GM23338 (cell line): ENCODE results near the gene CNPY4. TPM values are rescaled to one million over a fixed set of nuclear protein-coding genes. Genes with fewer than 3 reads are reported as not detected.

Source experiments
- ATAC-seq: fragments of 200-7000 bp; cut with Tn5 transposase; 3 replicates; pipeline ENCODE4 v1.9.1; 2020
- DNase-seq: peaks from one replicate; pipeline ENCODE4 v3.0.0-alpha.2; 2015; ENCODE audit warnings: low spot score
- H2AFZ ChIP-seq: fragments of 200-600 bp; sonication (generic); 2 replicates; pipeline ENCODE4 v1.8.0; 2016; ENCODE audit warnings: antibody characterized with exemption, mild to moderate bottlenecking, moderate library complexity
- H3F3A ChIP-seq: fragments of 200-600 bp; sonication (generic); replicated peaks from 2 replicates; pipeline ENCODE4 v1.8.0; 2017; ENCODE audit warnings: antibody characterized with exemption, mixed run types, low read depth
- H3K27ac ChIP-seq: fragments of 200-600 bp; sonication (generic); 2 replicates; pipeline ENCODE4 v1.6.1; 2016; ENCODE audit warnings: low read depth
- H3K27me3 ChIP-seq: fragments of 200-600 bp; sonication (generic); 2 replicates; pipeline ENCODE4 v1.8.0; 2016; ENCODE audit warnings: mild to moderate bottlenecking, mixed run types, moderate library complexity; ENCODE audit not compliant: insufficient read depth
- H3K36me3 ChIP-seq: fragments of 200-600 bp; sonication (generic); 2 replicates; pipeline ENCODE4 v1.8.0; 2016; ENCODE audit warnings: mild to moderate bottlenecking; ENCODE audit not compliant: insufficient read depth
- H3K4me1 ChIP-seq: fragments of 200-600 bp; sonication (generic); 2 replicates; pipeline ENCODE4 v1.8.0; 2016; ENCODE audit warnings: mild to moderate bottlenecking, moderate library complexity; ENCODE audit not compliant: insufficient read depth
- H3K4me2 ChIP-seq: fragments of 200-600 bp; sonication (generic); 2 replicates; pipeline ENCODE4 v1.7.1; 2017; ENCODE audit warnings: mixed run types
- H3K4me3 ChIP-seq: fragments of 200-600 bp; sonication (generic); 2 replicates; pipeline ENCODE4 v1.6.1; 2016; ENCODE audit warnings: mixed run types
- H3K79me2 ChIP-seq: fragments of 200-600 bp; sonication (generic); replicated peaks from 2 replicates; pipeline ENCODE4 v1.8.0; 2017; ENCODE audit warnings: mild to moderate bottlenecking; ENCODE audit not compliant: insufficient read depth
- H3K9me2 ChIP-seq: fragments of 200-600 bp; sonication (generic); 2 replicates; pipeline ENCODE4 v1.8.0; 2017; ENCODE audit not compliant: insufficient read depth
- H4K20me1 ChIP-seq: fragments of 200-600 bp; sonication (generic); replicated peaks from 2 replicates; pipeline ENCODE4 v1.8.0; 2017; ENCODE audit warnings: mild to moderate bottlenecking; ENCODE audit not compliant: insufficient read depth
- H3K27ac Mint-ChIP-seq: 2 replicates; pipeline ENCODE4 v1.8.0; 2020; ENCODE audit warnings: inconsistent platforms, mild to moderate bottlenecking, moderate library complexity, mixed read lengths
- H3K27me3 Mint-ChIP-seq: 3 replicates; pipeline ENCODE4 v1.8.0; 2022; ENCODE audit warnings: low read depth, mild to moderate bottlenecking, moderate library complexity, mixed read lengths, inconsistent platforms; ENCODE audit not compliant: insufficient read depth, poor library complexity
- H3K36me3 Mint-ChIP-seq: 3 replicates; pipeline ENCODE4 v1.8.0; 2021; ENCODE audit warnings: low read depth, mild to moderate bottlenecking, inconsistent platforms, moderate library complexity, mixed read lengths
- H3K4me1 Mint-ChIP-seq: 3 replicates; pipeline ENCODE4 v1.8.0; 2020; ENCODE audit warnings: mild to moderate bottlenecking, inconsistent platforms, mixed read lengths
- H3K4me3 Mint-ChIP-seq: 3 replicates; pipeline ENCODE4 v1.8.0; 2021; ENCODE audit warnings: moderate library complexity, mild to moderate bottlenecking, inconsistent platforms, mixed read lengths
- H3K9me3 Mint-ChIP-seq: 3 replicates; pipeline ENCODE4 v1.8.0; 2020; ENCODE audit warnings: moderate library complexity, mild to moderate bottlenecking, inconsistent platforms, mixed read lengths
- CREB1 ChIP-seq: fragments of 250-450 bp; sonication (Bioruptor Pico); IDR thresholded peaks from 2 replicates; pipeline ENCODE4 v1.5.0; 2020; ENCODE audit warnings: low read depth, mild to moderate bottlenecking, moderate library complexity
- EZH2 ChIP-seq: fragments of 200-600 bp; sonication (generic); IDR thresholded peaks from one replicate; pipeline ENCODE4 v1.8.0; 2017; ENCODE audit warnings: antibody characterized with exemption, mild to moderate bottlenecking, low read depth; ENCODE audit not compliant: unreplicated experiment
- EZH2phosphoT487 ChIP-seq: fragments of 200-600 bp; sonication (generic); IDR thresholded peaks from one replicate; pipeline ENCODE4 v1.8.1; 2018; ENCODE audit warnings: antibody characterized with exemption; ENCODE audit not compliant: unreplicated experiment
- JUNB ChIP-seq: IDR thresholded peaks from one replicate; pipeline ENCODE4 v1.6.1; 2016; ENCODE audit warnings: antibody characterized with exemption; ENCODE audit not compliant: unreplicated experiment
- NANOG ChIP-seq: IDR thresholded peaks from 2 replicates; pipeline ENCODE4 v1.6.1; 2016; ENCODE audit warnings: antibody characterized with exemption, borderline replicate concordance
- POLR2AphosphoS5 ChIP-seq: IDR thresholded peaks from 2 replicates; pipeline ENCODE4 v1.6.1; 2016; ENCODE audit warnings: antibody characterized with exemption, low read depth
- STAT1 ChIP-seq: IDR thresholded peaks from one replicate; pipeline ENCODE4 v1.6.1; 2016; ENCODE audit warnings: antibody characterized with exemption; ENCODE audit not compliant: unreplicated experiment
- ZNF114 ChIP-seq: fragments of 250-450 bp; sonication (Bioruptor Pico); IDR thresholded peaks from 2 replicates; pipeline ENCODE4 v1.5.0; 2020; ENCODE audit warnings: mild to moderate bottlenecking, moderate library complexity
- ZNF331 ChIP-seq: fragments of 250-450 bp; sonication (Bioruptor Pico); IDR thresholded peaks from 2 replicates; pipeline ENCODE4 v1.5.0; 2020; ENCODE audit warnings: low read depth, mild to moderate bottlenecking, moderate library complexity
- polyA plus RNA-seq: library from polyadenylated mRNA; unstranded; fragments of >200 nt; fragmentation: Nextera tagmentation; extraction: Ambion mirVana; gene quantifications from 2 replicates; pipeline ENCODE4 v1.2.1, GENCODE V29; 2016
- total RNA-seq: library from RNA; depleted of rRNA; stranded (reverse); fragments of >200 nt; shearing (Covaris generic); gene quantifications from 2 replicates; pipeline ENCODE4 v1.2.3, GENCODE V29; 2014
- TF ChIP-seq, protein P1 (sequence below): IDR thresholded peaks from one replicate; pipeline ENCODE4 v1.6.1; 2018; ENCODE audit warnings: antibody characterized with exemption; ENCODE audit not compliant: unreplicated experiment
- TF ChIP-seq, protein P2 (sequence below): IDR thresholded peaks from 2 replicates; pipeline ENCODE4 v1.6.1; 2016; ENCODE audit warnings: antibody characterized with exemption
- TF ChIP-seq, protein P3 (sequence below), 2 experiments: fragments of 200-600 bp in 1 of 2; sonication (generic) in 1 of 2; conservative IDR thresholded peaks; 2 replicates each; pipeline versions ENCODE4 v1.5.1 to v1.6.1; 2016 to 2017; ENCODE audit warnings: antibody characterized with exemption in 2 of 2, low read depth in 2 of 2, mild to moderate bottlenecking in 2 of 2, moderate library complexity in 1 of 2
- TF ChIP-seq, protein P4 (sequence below): fragments of 250-450 bp; sonication (Bioruptor Pico); IDR thresholded peaks from 2 replicates; pipeline ENCODE4 v1.5.0; 2020; ENCODE audit warnings: mild to moderate bottlenecking, moderate library complexity

Gene CNPY4
- total and polyA plus RNA-seq, 2 experiments from 2014 or later: 10.7 to 12.0 TPM

DNA sequence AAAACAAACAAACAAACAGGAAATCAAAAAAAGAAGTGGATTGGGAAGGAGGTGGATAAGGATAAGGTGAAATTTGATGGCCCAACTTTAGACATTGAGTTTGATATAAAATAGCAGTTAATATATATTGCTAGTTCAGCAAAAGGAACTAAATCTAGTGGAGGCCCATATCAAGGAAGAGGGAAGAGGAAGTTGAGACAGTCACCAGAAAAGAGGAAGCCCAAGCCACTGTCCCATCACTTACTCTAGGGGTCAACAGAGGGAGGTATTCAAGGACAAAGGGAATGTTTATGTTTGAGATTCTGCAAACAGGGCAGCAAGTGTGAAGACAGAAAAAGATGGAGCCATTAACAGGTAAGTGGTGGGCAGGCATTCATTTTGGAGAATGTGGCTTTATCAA is 33.0 kb downstream of the CNPY4 start:
- DNase-seq (no peak), ATAC-seq (no peak)
- H3K36me3 Mint-ChIP-seq: peaks cover 61% of the 10 kb centered on the region

More for the DNA sequence above, 33.0 kb downstream of the CNPY4 start:
- H4K20me1 ChIP-seq: peaks cover 11% of the 10 kb centered on the region
- H3K36me3 ChIP-seq: no peaks in the 10 kb centered on the region
- no peak for TF ChIP-seq JUNB
- no peak for TF ChIP-seq STAT1
- no peak for TF ChIP-seq EZH2
- no peak for TF ChIP-seq EZH2phosphoT487
- TF ChIP-seq, protein P1, sequence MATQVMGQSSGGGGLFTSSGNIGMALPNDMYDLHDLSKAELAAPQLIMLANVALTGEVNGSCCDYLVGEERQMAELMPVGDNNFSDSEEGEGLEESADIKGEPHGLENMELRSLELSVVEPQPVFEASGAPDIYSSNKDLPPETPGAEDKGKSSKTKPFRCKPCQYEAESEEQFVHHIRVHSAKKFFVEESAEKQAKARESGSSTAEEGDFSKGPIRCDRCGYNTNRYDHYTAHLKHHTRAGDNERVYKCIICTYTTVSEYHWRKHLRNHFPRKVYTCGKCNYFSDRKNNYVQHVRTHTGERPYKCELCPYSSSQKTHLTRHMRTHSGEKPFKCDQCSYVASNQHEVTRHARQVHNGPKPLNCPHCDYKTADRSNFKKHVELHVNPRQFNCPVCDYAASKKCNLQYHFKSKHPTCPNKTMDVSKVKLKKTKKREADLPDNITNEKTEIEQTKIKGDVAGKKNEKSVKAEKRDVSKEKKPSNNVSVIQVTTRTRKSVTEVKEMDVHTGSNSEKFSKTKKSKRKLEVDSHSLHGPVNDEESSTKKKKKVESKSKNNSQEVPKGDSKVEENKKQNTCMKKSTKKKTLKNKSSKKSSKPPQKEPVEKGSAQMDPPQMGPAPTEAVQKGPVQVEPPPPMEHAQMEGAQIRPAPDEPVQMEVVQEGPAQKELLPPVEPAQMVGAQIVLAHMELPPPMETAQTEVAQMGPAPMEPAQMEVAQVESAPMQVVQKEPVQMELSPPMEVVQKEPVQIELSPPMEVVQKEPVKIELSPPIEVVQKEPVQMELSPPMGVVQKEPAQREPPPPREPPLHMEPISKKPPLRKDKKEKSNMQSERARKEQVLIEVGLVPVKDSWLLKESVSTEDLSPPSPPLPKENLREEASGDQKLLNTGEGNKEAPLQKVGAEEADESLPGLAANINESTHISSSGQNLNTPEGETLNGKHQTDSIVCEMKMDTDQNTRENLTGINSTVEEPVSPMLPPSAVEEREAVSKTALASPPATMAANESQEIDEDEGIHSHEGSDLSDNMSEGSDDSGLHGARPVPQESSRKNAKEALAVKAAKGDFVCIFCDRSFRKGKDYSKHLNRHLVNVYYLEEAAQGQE: no peak
- no peak for TF ChIP-seq ZNF331 (CRISPR knock-in tag)
- TF ChIP-seq NANOG: no peak
- TF ChIP-seq, protein P2, sequence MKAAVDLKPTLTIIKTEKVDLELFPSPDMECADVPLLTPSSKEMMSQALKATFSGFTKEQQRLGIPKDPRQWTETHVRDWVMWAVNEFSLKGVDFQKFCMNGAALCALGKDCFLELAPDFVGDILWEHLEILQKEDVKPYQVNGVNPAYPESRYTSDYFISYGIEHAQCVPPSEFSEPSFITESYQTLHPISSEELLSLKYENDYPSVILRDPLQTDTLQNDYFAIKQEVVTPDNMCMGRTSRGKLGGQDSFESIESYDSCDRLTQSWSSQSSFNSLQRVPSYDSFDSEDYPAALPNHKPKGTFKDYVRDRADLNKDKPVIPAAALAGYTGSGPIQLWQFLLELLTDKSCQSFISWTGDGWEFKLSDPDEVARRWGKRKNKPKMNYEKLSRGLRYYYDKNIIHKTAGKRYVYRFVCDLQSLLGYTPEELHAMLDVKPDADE: no peak
- no peak for TF ChIP-seq CREB1 (CRISPR knock-in tag)
- TF ChIP-seq POLR2AphosphoS5: no peak
- TF ChIP-seq, protein P3, sequence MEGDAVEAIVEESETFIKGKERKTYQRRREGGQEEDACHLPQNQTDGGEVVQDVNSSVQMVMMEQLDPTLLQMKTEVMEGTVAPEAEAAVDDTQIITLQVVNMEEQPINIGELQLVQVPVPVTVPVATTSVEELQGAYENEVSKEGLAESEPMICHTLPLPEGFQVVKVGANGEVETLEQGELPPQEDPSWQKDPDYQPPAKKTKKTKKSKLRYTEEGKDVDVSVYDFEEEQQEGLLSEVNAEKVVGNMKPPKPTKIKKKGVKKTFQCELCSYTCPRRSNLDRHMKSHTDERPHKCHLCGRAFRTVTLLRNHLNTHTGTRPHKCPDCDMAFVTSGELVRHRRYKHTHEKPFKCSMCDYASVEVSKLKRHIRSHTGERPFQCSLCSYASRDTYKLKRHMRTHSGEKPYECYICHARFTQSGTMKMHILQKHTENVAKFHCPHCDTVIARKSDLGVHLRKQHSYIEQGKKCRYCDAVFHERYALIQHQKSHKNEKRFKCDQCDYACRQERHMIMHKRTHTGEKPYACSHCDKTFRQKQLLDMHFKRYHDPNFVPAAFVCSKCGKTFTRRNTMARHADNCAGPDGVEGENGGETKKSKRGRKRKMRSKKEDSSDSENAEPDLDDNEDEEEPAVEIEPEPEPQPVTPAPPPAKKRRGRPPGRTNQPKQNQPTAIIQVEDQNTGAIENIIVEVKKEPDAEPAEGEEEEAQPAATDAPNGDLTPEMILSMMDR (conservative IDR thresholded peaks at IDR 0.05; ENCODE audit: low read depth in 2 of 2): no peak
- TF ChIP-seq ZNF114 (CRISPR knock-in tag): no peak
- TF ChIP-seq, protein P4, sequence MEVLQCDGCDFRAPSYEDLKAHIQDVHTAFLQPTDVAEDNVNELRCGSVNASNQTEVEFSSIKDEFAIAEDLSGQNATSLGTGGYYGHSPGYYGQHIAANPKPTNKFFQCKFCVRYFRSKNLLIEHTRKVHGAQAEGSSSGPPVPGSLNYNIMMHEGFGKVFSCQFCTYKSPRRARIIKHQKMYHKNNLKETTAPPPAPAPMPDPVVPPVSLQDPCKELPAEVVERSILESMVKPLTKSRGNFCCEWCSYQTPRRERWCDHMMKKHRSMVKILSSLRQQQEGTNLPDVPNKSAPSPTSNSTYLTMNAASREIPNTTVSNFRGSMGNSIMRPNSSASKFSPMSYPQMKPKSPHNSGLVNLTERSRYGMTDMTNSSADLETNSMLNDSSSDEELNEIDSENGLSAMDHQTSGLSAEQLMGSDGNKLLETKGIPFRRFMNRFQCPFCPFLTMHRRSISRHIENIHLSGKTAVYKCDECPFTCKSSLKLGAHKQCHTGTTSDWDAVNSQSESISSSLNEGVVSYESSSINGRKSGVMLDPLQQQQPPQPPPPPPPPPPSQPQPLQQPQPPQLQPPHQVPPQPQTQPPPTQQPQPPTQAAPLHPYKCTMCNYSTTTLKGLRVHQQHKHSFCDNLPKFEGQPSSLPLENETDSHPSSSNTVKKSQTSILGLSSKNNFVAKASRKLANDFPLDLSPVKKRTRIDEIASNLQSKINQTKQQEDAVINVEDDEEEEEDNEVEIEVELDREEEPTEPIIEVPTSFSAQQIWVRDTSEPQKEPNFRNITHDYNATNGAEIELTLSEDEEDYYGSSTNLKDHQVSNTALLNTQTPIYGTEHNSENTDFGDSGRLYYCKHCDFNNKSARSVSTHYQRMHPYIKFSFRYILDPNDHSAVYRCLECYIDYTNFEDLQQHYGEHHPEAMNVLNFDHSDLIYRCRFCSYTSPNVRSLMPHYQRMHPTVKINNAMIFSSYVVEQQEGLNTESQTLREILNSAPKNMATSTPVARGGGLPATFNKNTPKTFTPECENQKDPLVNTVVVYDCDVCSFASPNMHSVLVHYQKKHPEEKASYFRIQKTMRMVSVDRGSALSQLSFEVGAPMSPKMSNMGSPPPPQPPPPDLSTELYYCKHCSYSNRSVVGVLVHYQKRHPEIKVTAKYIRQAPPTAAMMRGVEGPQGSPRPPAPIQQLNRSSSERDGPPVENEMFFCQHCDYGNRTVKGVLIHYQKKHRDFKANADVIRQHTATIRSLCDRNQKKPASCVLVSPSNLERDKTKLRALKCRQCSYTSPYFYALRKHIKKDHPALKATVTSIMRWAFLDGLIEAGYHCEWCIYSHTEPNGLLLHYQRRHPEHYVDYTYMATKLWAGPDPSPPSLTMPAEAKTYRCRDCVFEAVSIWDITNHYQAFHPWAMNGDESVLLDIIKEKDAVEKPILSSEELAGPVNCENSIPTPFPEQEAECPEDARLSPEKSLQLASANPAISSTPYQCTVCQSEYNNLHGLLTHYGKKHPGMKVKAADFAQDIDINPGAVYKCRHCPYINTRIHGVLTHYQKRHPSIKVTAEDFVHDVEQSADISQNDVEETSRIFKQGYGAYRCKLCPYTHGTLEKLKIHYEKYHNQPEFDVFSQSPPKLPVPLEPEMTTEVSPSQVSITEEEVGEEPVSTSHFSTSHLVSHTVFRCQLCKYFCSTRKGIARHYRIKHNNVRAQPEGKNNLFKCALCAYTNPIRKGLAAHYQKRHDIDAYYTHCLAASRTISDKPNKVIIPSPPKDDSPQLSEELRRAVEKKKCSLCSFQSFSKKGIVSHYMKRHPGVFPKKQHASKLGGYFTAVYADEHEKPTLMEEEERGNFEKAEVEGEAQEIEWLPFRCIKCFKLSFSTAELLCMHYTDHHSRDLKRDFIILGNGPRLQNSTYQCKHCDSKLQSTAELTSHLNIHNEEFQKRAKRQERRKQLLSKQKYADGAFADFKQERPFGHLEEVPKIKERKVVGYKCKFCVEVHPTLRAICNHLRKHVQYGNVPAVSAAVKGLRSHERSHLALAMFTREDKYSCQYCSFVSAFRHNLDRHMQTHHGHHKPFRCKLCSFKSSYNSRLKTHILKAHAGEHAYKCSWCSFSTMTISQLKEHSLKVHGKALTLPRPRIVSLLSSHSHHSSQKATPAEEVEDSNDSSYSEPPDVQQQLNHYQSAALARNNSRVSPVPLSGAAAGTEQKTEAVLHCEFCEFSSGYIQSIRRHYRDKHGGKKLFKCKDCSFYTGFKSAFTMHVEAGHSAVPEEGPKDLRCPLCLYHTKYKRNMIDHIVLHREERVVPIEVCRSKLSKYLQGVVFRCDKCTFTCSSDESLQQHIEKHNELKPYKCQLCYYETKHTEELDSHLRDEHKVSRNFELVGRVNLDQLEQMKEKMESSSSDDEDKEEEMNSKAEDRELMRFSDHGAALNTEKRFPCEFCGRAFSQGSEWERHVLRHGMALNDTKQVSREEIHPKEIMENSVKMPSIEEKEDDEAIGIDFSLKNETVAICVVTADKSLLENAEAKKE (CRISPR knock-in tag): no peak
- H3K79me2 ChIP-seq: peaks cover 29% of the 10 kb centered on the region
- H2AFZ ChIP-seq: no peak overlapping the region
- H3K4me1 ChIP-seq: peaks cover 22% of the 10 kb centered on the region
- no peaks in the 10 kb centered on the region for H3K9me2 ChIP-seq
- peaks cover 16% of the 10 kb centered on the region for H3K27me3 Mint-ChIP-seq
- no peak overlapping the region for H3K4me3 ChIP-seq
- no peak overlapping the region; the same call in 2 of the 3 replicates for H3K4me3 Mint-ChIP-seq
- no peak overlapping the region for H3K27ac Mint-ChIP-seq
- H3K27me3 ChIP-seq: no peaks in the 10 kb centered on the region
- peaks cover 34% of the 10 kb centered on the region for H3F3A ChIP-seq
- no peaks in the 10 kb centered on the region for H3K9me3 Mint-ChIP-seq
- no peak overlapping the region for H3K4me2 ChIP-seq
- peaks cover 29% of the 10 kb centered on the region for H3K4me1 Mint-ChIP-seq
- H3K27ac ChIP-seq: peak overlapping the region; percentile 48; the same call in 1 of the 2 replicates
